K562 (cell line): Measurements from ENCODE around the gene HTR4. TPM values are rescaled to one million over a fixed set of nuclear protein-coding genes. Genes with fewer than 3 reads are reported as not detected.

Experiments used
- ATAC-seq: fragments of 200-7000 bp; cut with Tn5 transposase; 3 replicates; pipeline ENCODE4 v1.9.1; 2020; ENCODE audit warnings: moderate library complexity
- BruUV-seq: library from RNA; stranded (reverse); fragments of 400-500 nt; replicated peaks from 2 replicates; lab custom pipeline; 2021; lab: Mats Ljungman, UMichigan
- CTCF ChIA-PET: fragments of 300-600 bp; formaldehyde crosslinking; extraction: SDS; loops from one replicate; lab custom pipeline; 2021; ENCODE audit warnings: low intra/inter-chr PET ratio; lab: Yijun Ruan, JAX
- POLR2A ChIA-PET: fragments of 300-600, 350-650 bp; sonication (Branson Sonifier 250); formaldehyde crosslinking; extraction: SDS; loops from one replicate; lab custom pipeline; 2021; ENCODE audit warnings: antibody characterized with exemption, inconsistent platforms; lab: Yijun Ruan, JAX
- DNase-seq, 4 experiments: peaks; one replicate each; pipeline versions ENCODE4 v3.0.0 to v3.0.0-alpha.2; 2011 to 2018; ENCODE audit warnings: low spot score in 3 of 4, mixed read lengths in 3 of 4; ENCODE audit errors: extremely low read depth in 1 of 4
- FAIRE-seq: peaks from 2 replicates; lab custom pipeline; 2011; peaks lifted over from hg19 to GRCh38; lab: Jason Lieb, UNC
- H2AFZ ChIP-seq: 2 replicates; pipeline ENCODE4 v1.6.0; 2011; ENCODE audit warnings: low read depth, low read length, control low read depth, inconsistent platforms
- H3K27ac ChIP-seq: fragments of 200-600 bp; 3 replicates; pipeline ENCODE4 v1.8.0; 2011; ENCODE audit warnings: low read depth, mild to moderate bottlenecking, control low read depth, inconsistent platforms, low read length, moderate library complexity, mixed read lengths; ENCODE audit errors: extremely low read depth
- H3K27me3 ChIP-seq, 2 experiments: fragments of 300-600 bp in 1 of 2; 2 replicates in 1 of 2; 3 replicates in 1 of 2; pipeline versions ENCODE4 v1.6.0 to v1.8.0; 2011; ENCODE audit warnings: inconsistent platforms in 2 of 2, low read length in 2 of 2, mild to moderate bottlenecking in 1 of 2, mixed read lengths in 1 of 2, moderate library complexity in 1 of 2; ENCODE audit not compliant: control insufficient read depth in 2 of 2, insufficient read depth in 2 of 2
- H3K36me3 ChIP-seq: fragments of 300-600 bp; 3 replicates; pipeline ENCODE4 v1.8.0; 2011; ENCODE audit warnings: mild to moderate bottlenecking, low read length, inconsistent platforms; ENCODE audit not compliant: control insufficient read depth, insufficient read depth
- H3K4me1 ChIP-seq, 2 experiments: fragments of 200-600 bp in 1 of 2; replicated peaks in 1 of 2; 2 replicates in 1 of 2; 3 replicates in 1 of 2; pipeline versions ENCODE4 v1.5.1 to v1.8.0; 2011; ENCODE audit warnings: inconsistent platforms in 2 of 2, low read length in 2 of 2, mild to moderate bottlenecking in 1 of 2, mixed read lengths in 1 of 2, moderate library complexity in 1 of 2; ENCODE audit not compliant: control insufficient read depth in 2 of 2, insufficient read depth in 2 of 2
- H3K4me2 ChIP-seq: 2 replicates; pipeline ENCODE4 v1.6.1; 2011; ENCODE audit warnings: low read length, control low read depth, inconsistent platforms, mixed read lengths; ENCODE audit not compliant: insufficient read depth
- H3K4me3 ChIP-seq: fragments of 200-600 bp; sonication (generic), shearing (Covaris generic); 2 replicates; pipeline ENCODE4 v1.5.1; 2016; ENCODE audit warnings: control low read depth, inconsistent platforms
- H3K79me2 ChIP-seq: fragments of 200-600 bp; 3 replicates; pipeline ENCODE4 v1.8.0; 2011; ENCODE audit warnings: low read length, inconsistent platforms; ENCODE audit not compliant: control insufficient read depth, insufficient read depth
- H3K9ac ChIP-seq, 2 experiments: 2 replicates each; pipeline versions ENCODE4 v1.6.0 to v1.6.1; 2011; ENCODE audit warnings: low read depth in 2 of 2, low read length in 2 of 2, control low read depth in 1 of 2, inconsistent platforms in 1 of 2, mild to moderate bottlenecking in 1 of 2, mixed read lengths in 1 of 2; ENCODE audit not compliant: insufficient read depth in 1 of 2
- H3K9me1 ChIP-seq: one replicate; pipeline ENCODE4 v1.6.0; 2011; ENCODE audit warnings: inconsistent platforms, mild to moderate bottlenecking, low read length, moderate library complexity; ENCODE audit not compliant: control insufficient read depth, insufficient read depth
- H3K9me3 ChIP-seq: replicated peaks from 2 replicates; pipeline ENCODE4 v1.5.1; 2011; ENCODE audit warnings: low read depth, low read length, inconsistent platforms; ENCODE audit not compliant: control insufficient read depth, insufficient read depth
- H4K20me1 ChIP-seq: replicated peaks from 2 replicates; pipeline ENCODE4 v1.6.1; 2011; ENCODE audit warnings: low read length, inconsistent platforms, mixed read lengths; ENCODE audit not compliant: control insufficient read depth, insufficient read depth
- SIN3B ChIP-seq: fragments of 450-650 bp; IDR thresholded peaks from 2 replicates; pipeline ENCODE4 v1.6.1; 2017; ENCODE audit warnings: low read depth, mild to moderate bottlenecking, moderate library complexity
- SPI1 ChIP-seq: IDR thresholded peaks from 2 replicates; pipeline ENCODE4 v1.6.1; 2011; ENCODE audit warnings: low read depth, low read length, control low read depth, borderline replicate concordance
- ZBTB2 ChIP-seq: fragments of 450-650 bp; IDR thresholded peaks from 2 replicates; pipeline ENCODE4 v1.6.1; 2016; ENCODE audit warnings: antibody characterized with exemption
- ZNF316 ChIP-seq: fragments of 450-650 bp; IDR thresholded peaks from 2 replicates; pipeline ENCODE4 v1.6.1; 2016
- WGBS: fragments of 100-300 bp; shearing (Covaris generic); methylation state at CpG from one replicate; pipeline ENCODE4 v1.1.6; 2016; ENCODE audit warnings: low coverage, mixed read lengths; ENCODE audit not compliant: insufficient coverage; ENCODE audit errors: missing lambda C conversion rate; 5-methylcytosine and 5-hydroxymethylcytosine counted together
- in situ Hi-C: fragments of 300-500 bp; cut with MboI; formaldehyde crosslinking; loops from 4 replicates; pipeline ENCODE4 v1.15.0; 2018; ENCODE audit warnings: inconsistent platforms, mixed read lengths
- intact Hi-C: fragments of 100-400 bp; cut with micrococcal nuclease; formaldehyde crosslinking; loops from 2 replicates; pipeline ENCODE4 v1.14.2; 2022
- polyA plus RNA-seq, 8 experiments: library from polyadenylated mRNA; depleted of rRNA in 4 of 8; stranded (reverse) in 5 of 8; unstranded in 3 of 8; fragments of >200 nt; fragmentation: Nextera tagmentation in 2 of 8; fragmentation: Illumina TruSeq in 1 of 8; extraction: Ambion mirVana in 2 of 8; extraction: Trizol in 1 of 8; gene quantifications; 2 replicates each; pipeline versions ENCODE4 v1.2.1 to v1.2.3, GENCODE V29; 2011 to 2014; ENCODE audit warnings: inconsistent platforms in 1 of 8, missing spikeins in 1 of 8
- total RNA-seq, 7 experiments: library from RNA; depleted of rRNA in 6 of 7; stranded (reverse); fragments of >200 nt in 6 of 7; fragmentation: Illumina TruSeq in 2 of 7; extraction: Trizol in 2 of 7; gene quantifications; 2 replicates each; pipeline versions ENCODE4 v1.2.1 to v1.2.3, GENCODE V29; 2011 to 2021; ENCODE audit warnings: low replicate concordance in 1 of 7

HTR4 gene
- total and polyA plus RNA-seq, 9 of the 15 experiments (the other 6 are each of a cell fraction or from before 2014, with no cell fraction given) = 0.13 TPM; not detected in 8

DNA sequence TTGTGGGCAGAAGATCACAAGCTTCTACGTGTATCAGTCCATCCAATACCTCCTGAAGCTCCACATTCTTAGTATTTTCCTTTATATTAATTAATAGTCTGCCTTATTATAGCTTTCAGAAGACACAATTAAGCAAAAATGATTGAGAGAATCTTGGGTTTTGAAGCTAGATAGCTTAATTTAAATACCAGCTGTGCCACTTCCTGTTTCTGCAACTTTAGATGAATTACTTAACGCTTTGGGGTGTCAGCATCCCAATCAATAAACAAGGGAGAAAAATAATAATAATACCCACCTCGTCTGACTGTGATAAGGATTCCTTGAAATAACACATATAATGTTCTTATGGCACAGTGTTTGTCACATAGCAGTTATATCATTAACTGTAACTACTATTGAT lies 44.7 kb upstream of the HTR4 start:
- ChIA-PET CTCF (no interaction called here), POLR2A (no interaction called here)
- in situ Hi-C loops (no loop called here), intact Hi-C loops (no loop called here)
- DNase-seq (no peak), ATAC-seq (no peak), FAIRE-seq (no peak)
- Histone ChIP-seq H3K9me1 (no peaks in the 10 kb centered on the region), H3K9ac (no peak overlapping the region), H3K36me3 (no peaks in the 10 kb centered on the region), H3K4me1 (0 out of 5 replicates have a peak, but pooled peaks cover 0 to 2% of the 10 kb centered on the region in 2 experiments), H3K27me3 (no peaks in the 10 kb centered on the region), H3K4me3 (no peak overlapping the region), H4K20me1 (no peaks in the 10 kb centered on the region), H3K9me3 (no peaks in the 10 kb centered on the region), H3K4me2 (no peak overlapping the region), H2AFZ (no peak overlapping the region), H3K27ac (no peak overlapping the region), H3K79me2 (no peaks in the 10 kb centered on the region)
- no TSS peak for BruUV-seq
- WGBS = 6% methylated on average over 3 of the region's 3 CpGs
- TF ChIP-seq SIN3B (no peak), SPI1 (peak; percentile 58)

DNA sequence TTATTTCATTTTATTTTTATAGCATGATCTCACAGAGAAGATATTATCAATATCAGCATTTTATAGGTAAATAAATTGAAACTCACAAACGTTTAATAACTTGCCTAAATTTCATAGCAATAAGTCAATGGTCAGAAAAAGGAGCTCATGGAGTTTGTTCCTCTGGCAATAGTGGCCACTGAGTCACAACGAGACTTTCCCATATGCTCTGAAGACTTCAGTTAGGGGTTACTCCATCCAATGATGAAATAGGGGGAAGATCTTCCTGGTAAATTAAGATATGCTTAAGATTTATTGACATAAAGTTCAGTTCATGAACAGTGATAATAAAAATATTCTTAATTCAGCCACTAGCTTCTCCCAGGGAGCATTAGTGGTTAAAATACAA lies 43.5 kb upstream of the HTR4 start:
- DNase-seq = no peak
- no peak for FAIRE-seq
- no peaks in the 10 kb centered on the region for H3K79me2 ChIP-seq
- no peak overlapping the region for H3K27ac ChIP-seq
- ATAC-seq = no peak
- no TSS peak for BruUV-seq
- TF ChIP-seq ZBTB2 (no peak), ZNF316 (peak; percentile 54)
- H3K36me3 ChIP-seq = no peaks in the 10 kb centered on the region
- H3K9me1 ChIP-seq = no peaks in the 10 kb centered on the region
- 0 out of 5 replicates have a peak, but pooled peaks cover 0 to 2% of the 10 kb centered on the region in 2 experiments for H3K4me1 ChIP-seq
- intact Hi-C loops (no loop called here), in situ Hi-C loops (no loop called here)
- ChIA-PET CTCF (no interaction called here), POLR2A (interaction anchor here (1.0 kb wide), 1 partner anchor 257 kb away, joined by 3 read pairs; no protein-coding TSS in a partner anchor)
- peak overlapping the region; percentile 23; the same call in 1 of the 2 replicates for H2AFZ ChIP-seq
- no peaks in the 10 kb centered on the region for H4K20me1 ChIP-seq
- no peak overlapping the region for H3K4me2 ChIP-seq
- no peaks in the 10 kb centered on the region for H3K27me3 ChIP-seq
- WGBS = 0% methylated on average over 2 of the region's 2 CpGs
- H3K9me3 ChIP-seq = no peaks in the 10 kb centered on the region
- no peak overlapping the region for H3K9ac ChIP-seq
- no peak overlapping the region for H3K4me3 ChIP-seq
